Astrocyte (in vitro differentiated cells and primary cell): ENCODE results near the gene CAPZB. TPM values are rescaled to one million over a fixed set of nuclear protein-coding genes. Genes with fewer than 3 reads are reported as not detected.
A peak's percentile ranks its signal among the peaks of the same experiment; 100 is the strongest.

ENCODE experiments used
- DNase-seq: peaks from one replicate; pipeline ENCODE4 v3.0.0-alpha.2; 2010; ENCODE audit warnings: low read depth
- FAIRE-seq: peaks from 2 replicates; lab custom pipeline; 2011; peaks lifted over from hg19 to GRCh38; lab: Jason Lieb, UNC
- H2AFZ ChIP-seq: 2 replicates; pipeline ENCODE4 v1.6.0; 2012; ENCODE audit warnings: low read depth, low read length, inconsistent platforms
- H3K27ac ChIP-seq: 2 replicates; pipeline ENCODE4 v1.5.1; 2011; ENCODE audit warnings: low read depth, low read length, inconsistent platforms
- H3K27me3 ChIP-seq: 2 replicates; pipeline ENCODE4 v1.6.0; 2011; ENCODE audit warnings: low read length, inconsistent platforms; ENCODE audit not compliant: insufficient read depth
- H3K36me3 ChIP-seq: 2 replicates; pipeline ENCODE4 v1.5.1; 2011; ENCODE audit warnings: low read length, inconsistent platforms; ENCODE audit not compliant: insufficient read depth
- H3K4me1 ChIP-seq: 2 replicates; pipeline ENCODE4 v1.5.1; 2011; ENCODE audit warnings: low read length, inconsistent platforms; ENCODE audit not compliant: insufficient read depth
- H3K4me2 ChIP-seq: 2 replicates; pipeline ENCODE4 v1.6.0; 2012; ENCODE audit warnings: low read length, inconsistent platforms
- H3K4me3 ChIP-seq: 2 replicates; pipeline ENCODE4 v1.5.1; 2011; ENCODE audit warnings: low read depth, mild to moderate bottlenecking, low read length, inconsistent platforms; ENCODE audit not compliant: insufficient read depth
- H3K79me2 ChIP-seq: 2 replicates; pipeline ENCODE4 v1.6.0; 2012; ENCODE audit warnings: mild to moderate bottlenecking, low read length, inconsistent platforms; ENCODE audit not compliant: insufficient read depth
- H3K9ac ChIP-seq: 2 replicates; pipeline ENCODE4 v1.6.0; 2012; ENCODE audit warnings: mild to moderate bottlenecking, low read length, inconsistent platforms
- H3K9me3 ChIP-seq: 2 replicates; pipeline ENCODE4 v1.5.1; 2012; ENCODE audit warnings: low read depth, mild to moderate bottlenecking, low read length, inconsistent platforms; ENCODE audit not compliant: insufficient read depth
- H4K20me1 ChIP-seq: 2 replicates; pipeline ENCODE4 v1.6.0; 2012; ENCODE audit warnings: low read length, inconsistent platforms; ENCODE audit not compliant: insufficient read depth
- H3K27ac Mint-ChIP-seq: one replicate; pipeline ENCODE4 v1.8.0; 2021; ENCODE audit warnings: mild to moderate bottlenecking, mixed read lengths; ENCODE audit not compliant: unreplicated experiment
- H3K27me3 Mint-ChIP-seq: one replicate; pipeline ENCODE4 v1.8.0; 2021; ENCODE audit warnings: low read depth, mixed read lengths; ENCODE audit not compliant: unreplicated experiment
- H3K36me3 Mint-ChIP-seq: one replicate; pipeline ENCODE4 v1.8.0; 2021; ENCODE audit warnings: low read depth, mixed read lengths; ENCODE audit not compliant: unreplicated experiment
- H3K4me1 Mint-ChIP-seq: one replicate; pipeline ENCODE4 v1.8.0; 2021; ENCODE audit warnings: low read depth, mixed read lengths; ENCODE audit not compliant: unreplicated experiment
- H3K4me3 Mint-ChIP-seq: one replicate; pipeline ENCODE4 v1.8.0; 2021; ENCODE audit warnings: mild to moderate bottlenecking, moderate library complexity, mixed read lengths; ENCODE audit not compliant: unreplicated experiment
- H3K9me3 Mint-ChIP-seq: one replicate; pipeline ENCODE4 v1.8.0; 2021; ENCODE audit warnings: mild to moderate bottlenecking, mixed read lengths; ENCODE audit not compliant: unreplicated experiment
- EZH2 ChIP-seq: IDR thresholded peaks from 2 replicates; pipeline ENCODE4 v1.6.1; 2012; ENCODE audit warnings: mild to moderate bottlenecking, low read length, inconsistent platforms; ENCODE audit not compliant: insufficient read depth
- total RNA-seq: library from RNA; stranded (reverse); gene quantifications from 2 replicates; pipeline ENCODE4 v1.2.1, GENCODE V29; 2021
- TF ChIP-seq, protein P1 (sequence below): IDR thresholded peaks from 2 replicates; pipeline ENCODE4 v1.5.1; 2011; ENCODE audit warnings: low read depth, mild to moderate bottlenecking, inconsistent platforms, low read length, moderate library complexity; ENCODE audit not compliant: insufficient read depth

CAPZB gene
- total RNA-seq, 1 donor from 2014 or later = 458 TPM

DNA sequence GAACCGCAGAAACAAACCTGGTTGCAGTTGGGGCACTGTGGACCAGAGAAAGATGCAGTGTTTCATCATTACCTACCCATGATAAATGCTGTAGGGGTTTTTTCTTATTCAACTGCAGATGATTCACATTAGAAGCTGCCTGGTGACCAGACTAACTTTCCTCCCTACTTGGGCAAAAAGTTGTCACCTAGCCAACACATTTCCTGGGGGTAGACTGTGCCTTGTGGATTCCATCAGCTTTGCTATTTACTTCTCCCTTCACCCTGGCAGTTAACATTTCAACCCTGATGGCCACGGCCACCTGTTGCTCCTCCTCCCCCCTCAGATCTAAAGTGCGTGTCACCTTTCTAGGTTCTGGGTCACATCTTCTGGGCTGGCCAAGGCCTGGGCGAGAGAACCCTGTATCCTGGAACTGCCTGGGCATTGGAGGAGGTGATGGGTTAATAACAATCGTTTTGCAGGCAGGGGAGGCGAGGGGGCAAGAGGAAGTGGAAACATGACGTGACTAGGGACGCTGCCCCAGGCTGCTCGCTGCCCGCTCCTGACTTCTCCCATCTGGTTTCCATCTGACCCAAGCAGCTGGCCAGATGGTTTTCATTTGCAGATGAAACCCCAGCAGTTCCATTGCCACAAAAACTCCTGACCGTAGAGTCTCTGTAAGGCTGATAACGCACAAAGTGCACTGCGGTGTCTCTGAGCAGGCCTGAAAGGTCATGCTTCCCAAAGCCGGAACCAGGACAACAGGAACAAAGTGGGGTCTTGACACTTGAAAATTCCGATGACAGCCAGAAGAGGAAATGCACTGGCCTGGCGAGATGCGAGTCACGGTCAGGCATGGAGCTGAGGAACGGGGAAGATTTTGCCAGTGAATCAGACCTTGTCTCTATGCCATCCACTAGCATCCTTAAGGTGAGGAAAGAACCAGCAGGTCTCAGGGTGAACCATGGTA, 36.6 kb downstream of the CAPZB start:
- Histone ChIP-seq H4K20me1 (peaks cover 89% of the 10 kb centered on the region), H3K9me3 (no peaks in the 10 kb centered on the region), H3K27ac (peak overlapping the region; percentile 85), H3K4me2 (peak overlapping the region; percentile 72), H2AFZ (no peak overlapping the region), H3K9ac (peak overlapping the region; percentile 68), H3K4me3 (peak overlapping the region; percentile 21), H3K27me3 (no peaks in the 10 kb centered on the region), H3K79me2 (peaks cover 86% of the 10 kb centered on the region), H3K4me1 (peaks cover 66% of the 10 kb centered on the region), H3K36me3 (no peaks in the 10 kb centered on the region)
- Mint-ChIP-seq H3K4me1 (peaks cover 75% of the 10 kb centered on the region), H3K36me3 (peaks cover 10% of the 10 kb centered on the region), H3K9me3 (no peaks in the 10 kb centered on the region), H3K4me3 (peak overlapping the region; percentile 22), H3K27ac (peak overlapping the region; percentile 84), H3K27me3 (no peaks in the 10 kb centered on the region)
- peak; percentile 89 for DNase-seq
- no peak for TF ChIP-seq EZH2
- TF ChIP-seq, protein P1, sequence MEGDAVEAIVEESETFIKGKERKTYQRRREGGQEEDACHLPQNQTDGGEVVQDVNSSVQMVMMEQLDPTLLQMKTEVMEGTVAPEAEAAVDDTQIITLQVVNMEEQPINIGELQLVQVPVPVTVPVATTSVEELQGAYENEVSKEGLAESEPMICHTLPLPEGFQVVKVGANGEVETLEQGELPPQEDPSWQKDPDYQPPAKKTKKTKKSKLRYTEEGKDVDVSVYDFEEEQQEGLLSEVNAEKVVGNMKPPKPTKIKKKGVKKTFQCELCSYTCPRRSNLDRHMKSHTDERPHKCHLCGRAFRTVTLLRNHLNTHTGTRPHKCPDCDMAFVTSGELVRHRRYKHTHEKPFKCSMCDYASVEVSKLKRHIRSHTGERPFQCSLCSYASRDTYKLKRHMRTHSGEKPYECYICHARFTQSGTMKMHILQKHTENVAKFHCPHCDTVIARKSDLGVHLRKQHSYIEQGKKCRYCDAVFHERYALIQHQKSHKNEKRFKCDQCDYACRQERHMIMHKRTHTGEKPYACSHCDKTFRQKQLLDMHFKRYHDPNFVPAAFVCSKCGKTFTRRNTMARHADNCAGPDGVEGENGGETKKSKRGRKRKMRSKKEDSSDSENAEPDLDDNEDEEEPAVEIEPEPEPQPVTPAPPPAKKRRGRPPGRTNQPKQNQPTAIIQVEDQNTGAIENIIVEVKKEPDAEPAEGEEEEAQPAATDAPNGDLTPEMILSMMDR = no peak
- FAIRE-seq = no peak

DNA sequence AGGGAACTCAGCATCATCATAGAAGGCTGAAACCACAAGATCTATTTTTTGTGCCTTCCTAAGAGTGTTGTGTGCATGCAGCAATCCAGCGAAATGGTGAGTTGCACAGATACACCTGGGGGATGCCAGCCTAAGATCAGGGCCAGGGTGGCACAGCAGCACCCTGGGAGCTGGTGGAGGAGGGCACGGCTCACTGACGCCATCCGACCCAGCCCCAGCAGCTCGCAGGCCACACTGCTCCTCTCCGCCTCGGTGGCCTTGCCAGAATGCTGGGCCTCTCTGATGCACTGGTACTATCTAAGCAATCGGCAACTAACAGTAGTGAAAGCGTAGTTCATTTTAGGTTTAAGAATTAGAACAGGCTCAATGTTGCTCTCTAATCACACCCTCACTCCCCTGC, 37.8 kb downstream of the CAPZB start:
- H3K79me2 ChIP-seq = peaks cover 86% of the 10 kb centered on the region
- no peaks in the 10 kb centered on the region for H3K27me3 Mint-ChIP-seq
- no peak overlapping the region for H3K4me3 Mint-ChIP-seq
- H3K36me3 Mint-ChIP-seq = peaks cover 10% of the 10 kb centered on the region
- H3K36me3 ChIP-seq = no peaks in the 10 kb centered on the region
- peaks cover 87% of the 10 kb centered on the region for H4K20me1 ChIP-seq
- no peak overlapping the region for H3K4me3 ChIP-seq
- H3K27ac Mint-ChIP-seq = peak overlapping the region; percentile 84
- H3K4me1 Mint-ChIP-seq = peaks cover 75% of the 10 kb centered on the region
- H2AFZ ChIP-seq = no peak overlapping the region
- FAIRE-seq = no peak
- H3K4me2 ChIP-seq = no peak overlapping the region
- H3K27ac ChIP-seq = no peak overlapping the region
- H3K9me3 ChIP-seq = no peaks in the 10 kb centered on the region
- peak overlapping the region; percentile 68 for H3K9ac ChIP-seq
- no peaks in the 10 kb centered on the region for H3K27me3 ChIP-seq
- DNase-seq = no peak
- no peaks in the 10 kb centered on the region for H3K9me3 Mint-ChIP-seq
- TF ChIP-seq EZH2 = no peak
- TF ChIP-seq, protein P1 = no peak
- peaks cover 65% of the 10 kb centered on the region for H3K4me1 ChIP-seq
